HG03460 (cell line): ENCODE data around the gene TBC1D20.

Experiments used
- ATAC-seq: cut with Tn5 transposase; IDR thresholded peaks from one replicate; pipeline ENCODE4 v1.9.1; 2021; ENCODE audit not compliant: unreplicated experiment

TBC1D20 gene

GRCh38 chr20:438571-439469 lies 23.5 kb downstream of the TBC1D20 start:
- no peak for ATAC-seq

GRCh38 chr20:437787-438486 lies 24.4 kb downstream of the TBC1D20 start:
- no peak for ATAC-seq

GRCh38 chr20:436476-436875 lies 25.9 kb downstream of the TBC1D20 start:
- ATAC-seq = no peak

- no peak for ATAC-seq
Observed at GRCh38 chr20:435558-435957, 26.8 kb downstream of the TBC1D20 start.

- ATAC-seq = no peak
Observed at GRCh38 chr20:434661-435419, 27.5 kb downstream of the TBC1D20 start.

- no peak for ATAC-seq
Observed at GRCh38 chr20:434221-434620, 28.1 kb downstream of the TBC1D20 start.

GRCh38 chr20:433300-433975 lies 28.9 kb downstream of the TBC1D20 start:
- ATAC-seq = peak; percentile 80

GRCh38 chr20:432677-433299 lies 29.5 kb downstream of the TBC1D20 start:
- no peak for ATAC-seq

- ATAC-seq = no peak
Observed at GRCh38 chr20:432208-432607, 30.1 kb downstream of the TBC1D20 start.

- no peak for ATAC-seq
Observed at GRCh38 chr20:431012-431904, 31.1 kb downstream of the TBC1D20 start.

GRCh38 chr20:430091-430999 lies 32.0 kb downstream of the TBC1D20 start:
- no peak for ATAC-seq

GRCh38 chr20:428658-429200 lies 33.6 kb downstream of the TBC1D20 start:
- ATAC-seq = no peak

GRCh38 chr20:427849-428657 lies 34.3 kb downstream of the TBC1D20 start:
- no peak for ATAC-seq

- no peak for ATAC-seq
Observed at GRCh38 chr20:427401-427800, 34.9 kb downstream of the TBC1D20 start.

- ATAC-seq = no peak
Observed at GRCh38 chr20:426566-426965, 35.8 kb downstream of the TBC1D20 start.

- ATAC-seq = no peak
Observed at GRCh38 chr20:421685-422250, 40.6 kb downstream of the TBC1D20 start.
